ENCODE measurements around the gene PKMYT1. TPM values are rescaled to one million over a fixed set of nuclear protein-coding genes. Genes with fewer than 3 reads are reported as not detected.

The PKMYT1 gene
- total and polyA plus RNA-seq, 8 donors: 0.28 to 4.8 (median 1.5) TPM

DNA sequence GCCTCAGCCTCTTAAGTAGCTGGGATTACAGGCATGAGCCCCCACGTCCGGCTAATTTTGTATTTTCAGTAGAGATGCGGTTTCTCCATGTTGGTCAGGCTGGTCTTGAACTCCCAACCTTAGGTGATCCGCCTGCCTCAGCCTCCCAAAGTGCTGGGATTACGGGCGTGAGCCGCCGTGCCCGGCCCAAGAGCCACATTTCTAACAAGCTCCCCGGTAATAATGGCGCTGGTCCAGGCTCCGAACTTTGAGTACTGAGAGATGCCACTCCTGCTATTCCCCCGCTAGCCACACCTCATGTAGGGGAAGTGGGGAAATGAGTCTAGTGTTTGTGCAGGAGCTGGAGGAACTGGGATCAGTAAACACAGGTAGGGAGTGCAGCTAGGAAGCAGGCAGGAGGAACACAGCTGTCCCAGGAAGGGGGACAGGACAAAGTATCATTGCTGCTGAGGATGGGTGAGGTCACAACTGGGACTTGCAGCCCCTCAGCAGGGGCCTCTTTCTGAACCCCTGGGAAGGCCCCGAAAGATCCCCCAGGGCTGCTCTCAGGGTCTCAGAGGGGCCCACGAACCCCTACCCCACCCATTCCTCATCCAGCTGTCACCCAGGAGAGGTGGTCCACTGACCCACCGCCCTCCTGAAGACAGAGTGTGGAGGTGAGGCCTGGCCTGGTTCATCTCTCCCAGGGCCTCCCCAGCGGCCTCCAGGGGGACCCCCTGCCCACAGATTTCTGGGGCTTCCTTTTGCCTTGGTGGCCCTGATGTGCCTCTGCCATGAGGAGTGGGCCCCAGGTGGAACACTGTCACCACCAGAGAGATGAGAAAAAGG is 19.8 kb downstream of the PKMYT1 start:
- intact Hi-C loops (cut with DNase I): no loop called here
- FAIRE-seq (no peak), ATAC-seq (no peak), DNase-seq (peak in 2 of 6 donors; percentile 12 to 34)
- peaks cover 0 to 5% (median 0%) of the 10 kb centered on the region in 4 donors for H3K27me3 ChIP-seq
- TF ChIP-seq, protein P1, sequence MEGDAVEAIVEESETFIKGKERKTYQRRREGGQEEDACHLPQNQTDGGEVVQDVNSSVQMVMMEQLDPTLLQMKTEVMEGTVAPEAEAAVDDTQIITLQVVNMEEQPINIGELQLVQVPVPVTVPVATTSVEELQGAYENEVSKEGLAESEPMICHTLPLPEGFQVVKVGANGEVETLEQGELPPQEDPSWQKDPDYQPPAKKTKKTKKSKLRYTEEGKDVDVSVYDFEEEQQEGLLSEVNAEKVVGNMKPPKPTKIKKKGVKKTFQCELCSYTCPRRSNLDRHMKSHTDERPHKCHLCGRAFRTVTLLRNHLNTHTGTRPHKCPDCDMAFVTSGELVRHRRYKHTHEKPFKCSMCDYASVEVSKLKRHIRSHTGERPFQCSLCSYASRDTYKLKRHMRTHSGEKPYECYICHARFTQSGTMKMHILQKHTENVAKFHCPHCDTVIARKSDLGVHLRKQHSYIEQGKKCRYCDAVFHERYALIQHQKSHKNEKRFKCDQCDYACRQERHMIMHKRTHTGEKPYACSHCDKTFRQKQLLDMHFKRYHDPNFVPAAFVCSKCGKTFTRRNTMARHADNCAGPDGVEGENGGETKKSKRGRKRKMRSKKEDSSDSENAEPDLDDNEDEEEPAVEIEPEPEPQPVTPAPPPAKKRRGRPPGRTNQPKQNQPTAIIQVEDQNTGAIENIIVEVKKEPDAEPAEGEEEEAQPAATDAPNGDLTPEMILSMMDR (IDR thresholded peaks at IDR 0.05): no peak
- peaks cover 8 to 19% (median 10%) of the 10 kb centered on the region in 3 donors for H3K4me1 ChIP-seq
- H3K4me3 ChIP-seq: no peak overlapping the region
- WGBS, 2 donors: 60 to 78% methylated on average over 15 to 17 of the region's 17 CpGs
- no peaks in the 10 kb centered on the region for H3K9me3 ChIP-seq
- H3K36me3 ChIP-seq: no peaks in the 10 kb centered on the region
- H3K27ac ChIP-seq: no peak overlapping the region

DNA sequence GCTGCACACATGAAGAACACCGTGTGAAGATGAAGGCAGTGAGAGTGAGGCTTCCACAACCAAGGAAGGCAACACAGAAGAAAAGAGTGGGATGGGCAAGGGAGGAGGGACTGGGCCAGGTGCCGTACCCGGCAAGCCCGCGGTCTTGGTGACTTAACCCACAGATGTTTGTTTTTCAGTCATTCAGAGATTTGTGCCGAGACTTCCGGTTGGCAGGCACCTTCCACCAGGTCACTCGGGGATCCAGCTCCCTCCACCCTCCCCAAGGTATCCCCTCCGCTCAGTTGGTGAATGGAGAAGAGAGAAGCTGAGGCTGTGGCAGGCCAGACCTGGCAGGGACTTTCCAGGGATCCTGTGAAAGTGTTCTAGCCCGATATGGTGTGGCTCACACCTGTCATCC is 21.0 kb downstream of the PKMYT1 start:
- 22 to 28% methylated on average over 10 of the region's 10 CpGs for WGBS, 2 donors
- Histone ChIP-seq H3K27ac (no peak overlapping the region), H3K4me3 (no peak overlapping the region), H3K4me1 (peaks cover 1 to 10% (median 4%) of the 10 kb centered on the region in 3 donors), H3K27me3 (peaks cover 0 to 5% (median 0%) of the 10 kb centered on the region in 4 donors), H3K36me3 (no peaks in the 10 kb centered on the region), H3K9me3 (no peaks in the 10 kb centered on the region)
- intact Hi-C loops (cut with DNase I): no loop called here
- ATAC-seq (peak in 1 of 4 donors; percentile 11), FAIRE-seq (no peak), DNase-seq (peak in 1 of 6 donors; percentile 30)
- TF ChIP-seq, protein P1 (IDR thresholded peaks at IDR 0.05): no peak

DNA sequence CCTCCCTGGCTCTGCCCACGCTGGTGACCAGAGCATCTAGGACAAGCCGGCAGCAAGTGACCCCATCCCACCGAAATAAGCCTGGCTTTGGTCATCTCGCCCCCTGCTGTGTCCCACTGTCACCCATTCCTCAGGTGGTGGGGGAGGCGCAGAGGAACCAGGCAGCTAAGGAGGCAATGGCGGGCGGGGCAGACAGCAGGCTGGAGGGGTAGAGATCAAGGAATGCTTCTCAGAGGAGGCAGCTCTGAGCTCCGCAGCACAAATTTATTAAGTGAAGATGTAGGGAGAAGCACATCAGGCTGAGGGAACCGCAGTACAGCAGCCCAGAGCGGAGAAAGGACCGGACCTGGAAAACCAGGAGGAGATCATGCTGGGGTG is 23.7 kb downstream of the PKMYT1 start:
- intact Hi-C loops (cut with DNase I): no loop called here
- FAIRE-seq (no peak), ATAC-seq (no peak), DNase-seq (peak in 1 of 6 donors; percentile 41)
- Histone ChIP-seq H3K27me3 (no peaks in the 10 kb centered on the region), H3K4me3 (no peak overlapping the region), H3K36me3 (no peaks in the 10 kb centered on the region), H3K27ac (no peak overlapping the region), H3K4me1 (no peaks in the 10 kb centered on the region), H3K9me3 (no peaks in the 10 kb centered on the region)
- TF ChIP-seq, protein P1 (IDR thresholded peaks at IDR 0.05): no peak
- 86 to 95% methylated on average over 11 of the region's 11 CpGs for WGBS, 2 donors

DNA sequence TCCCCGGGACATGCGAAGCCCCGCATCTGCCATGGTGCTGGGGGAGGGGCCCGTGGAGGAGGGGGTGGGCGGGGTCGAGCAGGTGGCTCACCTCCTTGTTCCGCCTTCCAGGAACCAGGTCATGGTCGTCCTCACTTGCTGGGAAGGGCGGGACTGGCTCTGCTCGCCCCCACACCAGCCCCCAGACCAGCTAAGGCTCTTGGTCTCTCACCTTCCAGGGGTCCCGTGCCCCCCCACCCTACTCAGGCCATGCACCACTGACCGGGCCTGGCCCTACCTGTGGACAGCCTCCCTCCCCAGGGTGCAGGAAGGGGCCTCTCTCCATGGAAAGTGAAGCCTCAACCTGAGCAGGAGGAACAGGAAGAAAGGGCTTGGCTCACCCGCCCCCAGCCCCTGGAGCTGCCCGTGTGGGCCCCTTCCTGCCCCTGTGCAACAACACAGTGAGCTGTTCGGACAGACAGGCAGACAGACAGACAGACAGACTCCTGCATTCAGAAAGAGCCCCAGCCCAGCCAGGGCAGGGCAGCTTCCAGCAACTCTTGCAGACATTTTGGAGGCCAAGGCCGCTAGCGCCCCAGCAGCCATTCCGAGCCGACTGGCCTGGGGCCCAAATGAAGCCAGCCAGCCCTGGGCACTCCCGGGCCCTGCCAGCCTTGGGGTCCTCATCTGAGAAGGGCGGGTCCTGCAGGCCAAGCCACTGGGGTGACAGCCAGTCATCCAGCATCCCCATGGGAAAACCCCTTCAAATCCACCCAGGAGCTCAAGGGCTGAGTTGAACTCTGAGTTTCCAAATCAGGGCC is 24.3 kb downstream of the PKMYT1 start:
- Histone ChIP-seq H3K9me3 (no peaks in the 10 kb centered on the region), H3K4me1 (no peaks in the 10 kb centered on the region), H3K36me3 (no peaks in the 10 kb centered on the region), H3K27me3 (no peaks in the 10 kb centered on the region), H3K4me3 (no peak overlapping the region), H3K27ac (no peak overlapping the region)
- TF ChIP-seq, protein P1 (IDR thresholded peaks at IDR 0.05): no peak
- WGBS, 2 donors: 54 to 59% methylated on average over 17 to 21 of the region's 21 CpGs
- peak in 3 of 6 donors; percentile 17 to 69 (median 55) for DNase-seq
- ATAC-seq: no peak
- intact Hi-C loops (cut with DNase I): no loop called here
- no peak for FAIRE-seq

Measured in pancreas (tissue), 10 donors.